ENCODE results near the gene PDCD7. TPM values are rescaled to one million over a fixed set of nuclear protein-coding genes. Genes with fewer than 3 reads are reported as not detected.
A peak's percentile ranks its signal among the peaks of the same experiment; 100 is the strongest.

The PDCD7 gene
- total and polyA plus RNA-seq, 2 donors, result 18.3 to 27.3 TPM

DNA sequence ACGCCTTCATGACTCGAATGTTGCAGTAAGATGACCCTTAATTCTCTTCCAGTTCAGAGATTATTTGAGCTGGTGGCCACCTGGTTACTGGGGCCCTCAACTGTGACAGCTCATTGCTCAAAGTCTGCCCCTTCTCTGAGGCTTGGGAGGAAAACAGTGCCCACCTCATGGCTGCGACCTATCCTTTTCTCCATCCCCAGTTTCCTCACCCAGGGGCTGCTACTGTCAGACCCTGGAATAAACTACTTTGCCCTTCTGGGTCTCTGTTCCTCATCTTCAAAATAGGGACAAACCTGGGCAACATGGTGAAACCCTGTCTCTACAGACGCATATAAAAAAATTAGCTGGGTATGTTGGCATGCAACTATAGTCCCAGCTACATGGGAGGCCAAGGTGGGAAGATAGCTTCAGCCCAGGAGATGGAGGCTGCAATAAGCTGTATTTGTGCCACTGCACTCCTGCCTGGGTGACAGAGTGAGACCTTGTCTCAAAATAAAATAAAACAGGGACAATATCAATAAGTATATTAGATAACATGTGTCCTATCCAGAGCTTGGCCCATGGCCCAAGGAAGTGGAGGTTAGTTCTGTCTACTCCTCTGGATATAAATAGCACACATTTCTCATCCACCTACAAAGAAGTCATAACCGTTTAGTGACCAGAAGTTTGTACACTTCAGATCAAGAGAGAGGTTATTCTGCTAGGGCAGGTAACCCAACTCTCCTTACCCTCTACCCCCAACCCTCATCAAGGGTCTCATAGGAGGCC is 63.6 kb downstream of the PDCD7 start:
- DNase-seq (ENCODE audit: extremely low spot score), result no peak
- no peaks in the 10 kb centered on the region for H3K36me3 ChIP-seq (ENCODE audit: insufficient read depth)
- H3K4me3 ChIP-seq (ENCODE audit: low read depth, low read length), result no peak overlapping the region
- WGBS, result 64% methylated on average over 5 of the region's 5 CpGs
- H3K4me1 ChIP-seq (ENCODE audit: insufficient read depth), result no peaks in the 10 kb centered on the region
- peak overlapping the region; percentile 79 for H3K27ac ChIP-seq (ENCODE audit: low read depth)

DNA sequence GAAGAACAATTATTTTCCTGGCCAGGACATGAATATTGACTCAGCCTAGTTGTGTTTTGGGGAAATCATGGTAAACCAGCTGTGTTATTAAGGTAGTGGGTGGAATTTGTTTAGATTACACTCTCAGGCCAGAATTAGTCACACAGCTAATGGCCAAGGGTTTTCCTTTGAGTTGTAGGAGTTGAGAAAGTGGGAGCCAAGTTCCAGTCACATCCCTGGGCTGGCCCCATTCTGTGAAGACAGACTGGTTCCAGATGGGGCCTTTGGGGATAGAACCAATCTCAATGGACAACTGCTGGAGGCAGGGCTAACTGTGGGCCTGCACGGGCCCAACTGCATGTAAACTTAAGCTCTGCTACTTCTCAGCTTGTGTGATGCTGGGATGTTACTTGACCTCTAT is 64.4 kb downstream of the PDCD7 start:
- no peaks in the 10 kb centered on the region for H3K4me1 ChIP-seq (ENCODE audit: insufficient read depth)
- no peaks in the 10 kb centered on the region for H3K36me3 ChIP-seq (ENCODE audit: insufficient read depth)
- DNase-seq (ENCODE audit: extremely low spot score), result no peak
- H3K27ac ChIP-seq (ENCODE audit: low read depth), result peak overlapping the region; percentile 79
- 30% methylated on average over 1 of the region's 1 CpG for WGBS
- H3K4me3 ChIP-seq (ENCODE audit: low read depth, low read length), result no peak overlapping the region

DNA sequence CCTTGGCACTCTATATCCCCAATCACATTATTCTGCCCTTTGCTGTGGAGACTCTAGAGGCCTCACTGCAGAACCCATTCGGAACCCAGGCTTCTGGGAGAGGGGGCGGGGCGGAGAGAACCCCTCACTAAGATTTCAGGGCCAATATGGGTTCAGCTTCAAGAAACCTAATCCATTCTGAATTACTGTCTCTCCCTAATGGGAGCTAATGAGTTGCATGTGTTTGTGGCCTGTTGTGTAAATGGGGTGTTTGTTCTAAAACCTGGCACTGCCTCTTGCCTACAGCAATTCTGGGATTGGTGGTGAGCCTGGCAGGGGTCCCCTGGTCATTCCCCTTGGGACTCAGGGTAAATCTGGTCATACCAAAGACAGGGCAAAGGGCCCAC is 65.2 kb downstream of the PDCD7 start:
- 73% methylated on average over 3 of the region's 3 CpGs for WGBS
- no peak overlapping the region for H3K4me3 ChIP-seq (ENCODE audit: low read depth, low read length)
- no peaks in the 10 kb centered on the region for H3K4me1 ChIP-seq (ENCODE audit: insufficient read depth)
- H3K27ac ChIP-seq (ENCODE audit: low read depth), result peak overlapping the region; percentile 83
- no peaks in the 10 kb centered on the region for H3K36me3 ChIP-seq (ENCODE audit: insufficient read depth)
- no peak for DNase-seq (ENCODE audit: extremely low spot score)

DNA sequence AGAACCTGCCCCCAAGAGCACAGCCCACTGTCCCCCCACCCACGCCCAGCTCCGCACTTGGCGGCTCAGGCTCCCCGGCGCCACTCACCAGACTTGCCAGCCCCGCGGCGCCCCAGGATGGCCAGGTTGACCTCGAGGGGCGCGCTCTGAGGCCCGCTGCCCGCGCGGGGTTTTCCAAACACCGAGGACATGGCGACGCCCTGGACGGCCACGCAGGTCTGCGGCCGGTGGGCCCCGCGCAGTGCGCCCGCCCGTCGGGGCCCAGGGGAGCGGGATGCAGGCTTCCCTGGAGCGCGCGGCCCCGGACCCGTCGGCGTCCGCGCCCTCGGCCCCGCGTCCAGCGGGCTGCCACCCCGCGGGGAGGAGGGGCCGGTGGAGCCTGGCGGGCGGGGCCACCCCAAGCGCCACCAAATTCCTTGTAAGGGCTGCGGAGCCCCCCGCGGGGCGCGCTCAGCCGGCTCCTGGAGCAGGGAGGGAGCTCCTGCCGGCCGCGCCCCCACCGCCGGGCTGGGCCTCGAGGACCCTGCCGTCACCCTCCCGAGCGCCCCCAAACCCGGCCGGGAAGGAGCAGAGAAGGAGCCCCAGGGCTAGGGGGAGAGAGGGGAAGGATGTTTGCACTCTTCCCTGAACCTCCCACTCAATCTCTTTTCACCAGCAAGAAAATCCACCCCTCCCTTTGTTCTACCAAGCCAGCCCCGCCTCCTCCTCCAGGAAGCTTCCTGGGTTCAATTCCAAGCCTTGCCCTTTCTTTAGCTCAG is 65.8 kb downstream of the PDCD7 start, which contains the start of gene RASL12:
RASL12 (minus strand) TSS at position 347 of the 758 bp plus-strand sequence; CDS start at position 191, 156 bp downstream.
- peak within 1 kb of the TSS; percentile 83 for H3K27ac ChIP-seq (ENCODE audit: low read depth)
- H3K36me3 ChIP-seq (ENCODE audit: insufficient read depth), result no peaks in the 10 kb centered on the region
- H3K4me1 ChIP-seq (ENCODE audit: insufficient read depth), result no peaks in the 10 kb centered on the region

More for the DNA sequence above, 65.8 kb downstream of the PDCD7 start, which contains the start of gene RASL12:
- WGBS, result 2% methylated on average over 66 of the region's 66 CpGs
- peak within 1 kb of the TSS; percentile 63 for H3K4me3 ChIP-seq (ENCODE audit: low read depth, low read length)
- DNase-seq (ENCODE audit: extremely low spot score), result no peak

Small RNAs within 50 kb of the gene (small RNA-seq; reads per million reads assigned to genes)
- not detected for gene AC013553.1

Other genes starting within 250 kb of the PDCD7 start
- 12.4 TPM for gene ANKDD1A, start 221.9 kb downstream of the PDCD7 start, total RNA-seq
- gene ANKDD1A, start 221.9 kb downstream of the PDCD7 start, polyA plus RNA-seq, result 7.5 TPM
- gene SPG21, start 143.9 kb downstream of the PDCD7 start, total RNA-seq, result 56.2 TPM
- gene SPG21, start 143.9 kb downstream of the PDCD7 start, polyA plus RNA-seq, result 87.6 TPM
- 22.4 TPM for gene MTFMT, start 104.2 kb downstream of the PDCD7 start, total RNA-seq
- 13.1 TPM for gene MTFMT, start 104.2 kb downstream of the PDCD7 start, polyA plus RNA-seq
- gene SLC51B, start 88.4 kb downstream of the PDCD7 start, total RNA-seq, result not detected
- gene SLC51B, start 88.4 kb downstream of the PDCD7 start, polyA plus RNA-seq, result 0.44 TPM
- gene RASL12, start 65.8 kb downstream of the PDCD7 start, total RNA-seq, result 54.6 TPM
- 85.0 TPM for gene RASL12, start 65.8 kb downstream of the PDCD7 start, polyA plus RNA-seq
- 0.32 TPM for gene KBTBD13, start 57.1 kb downstream of the PDCD7 start, total RNA-seq
- 0.19 TPM for gene KBTBD13, start 57.1 kb downstream of the PDCD7 start, polyA plus RNA-seq
- 3.9 TPM for gene UBAP1L, start 18.6 kb downstream of the PDCD7 start, total RNA-seq
- 1.9 TPM for gene UBAP1L, start 18.6 kb downstream of the PDCD7 start, polyA plus RNA-seq
- gene CLPX, start 51.5 kb upstream of the PDCD7 start, total RNA-seq, result 73.6 TPM
- gene CLPX, start 51.5 kb upstream of the PDCD7 start, polyA plus RNA-seq, result 24.9 TPM
- gene CILP, start 77.7 kb upstream of the PDCD7 start, total RNA-seq, result 49.3 TPM
- 72.2 TPM for gene CILP, start 77.7 kb upstream of the PDCD7 start, polyA plus RNA-seq
- gene PARP16, start 153.1 kb upstream of the PDCD7 start, total RNA-seq, result 8.2 TPM
- gene PARP16, start 153.1 kb upstream of the PDCD7 start, polyA plus RNA-seq, result 13.4 TPM
- gene RNU5A-1, start 162.2 kb upstream of the PDCD7 start, total RNA-seq, result not detected
- gene RNU5A-1, start 162.2 kb upstream of the PDCD7 start, polyA plus RNA-seq, result not detected
- under 0.01 TPM for gene RNU5B-1, start 170.9 kb upstream of the PDCD7 start, total RNA-seq
- not detected for gene RNU5B-1, start 170.9 kb upstream of the PDCD7 start, polyA plus RNA-seq
- gene IGDCC3, start 244.2 kb upstream of the PDCD7 start, total RNA-seq, result 1.4 TPM
- gene IGDCC3, start 244.2 kb upstream of the PDCD7 start, polyA plus RNA-seq, result 0.13 TPM